Measurements from ENCODE around the gene AMPD3.

DNA sequence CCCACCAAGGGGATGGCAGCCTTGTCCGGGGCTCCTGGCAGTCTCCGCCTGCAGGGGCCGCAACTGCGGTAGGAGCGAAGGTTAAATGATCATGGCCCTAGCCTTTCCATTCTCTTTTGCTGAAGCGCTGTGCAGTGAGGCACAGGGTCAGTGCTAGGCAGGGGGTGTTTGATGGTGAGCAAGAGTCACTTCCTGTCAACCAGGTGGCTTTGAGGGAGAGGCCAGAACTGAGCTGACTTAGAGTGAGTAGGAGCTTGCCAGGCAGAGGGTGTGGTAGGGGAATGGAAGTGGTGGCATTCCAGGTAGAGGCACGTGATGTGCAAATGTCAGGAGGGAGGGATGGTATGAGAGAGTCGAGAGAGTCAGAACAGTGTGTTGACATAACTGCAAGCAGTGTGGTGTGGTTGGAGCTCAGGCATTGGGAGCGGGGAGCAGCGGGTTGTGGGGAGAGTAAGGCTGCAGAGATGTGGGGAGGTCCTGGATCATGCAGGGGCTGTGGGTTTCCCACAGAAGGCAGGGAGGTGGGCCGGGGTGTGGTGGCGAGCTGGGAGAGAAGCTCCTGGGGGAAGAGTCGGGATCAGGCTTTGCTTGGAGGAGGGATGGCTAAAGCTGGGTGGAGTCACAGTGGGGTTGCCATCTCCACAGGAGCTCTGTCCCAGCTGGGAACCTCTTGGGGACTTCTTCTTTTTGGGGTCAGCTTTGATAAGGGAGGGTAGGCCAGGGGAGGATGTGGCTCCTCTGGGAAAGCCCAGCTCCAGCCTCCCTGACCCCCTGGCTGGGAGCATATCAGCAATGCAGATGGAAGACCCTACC, 33.3 kb downstream of the AMPD3 start:
- TF ChIP-seq, protein P1, sequence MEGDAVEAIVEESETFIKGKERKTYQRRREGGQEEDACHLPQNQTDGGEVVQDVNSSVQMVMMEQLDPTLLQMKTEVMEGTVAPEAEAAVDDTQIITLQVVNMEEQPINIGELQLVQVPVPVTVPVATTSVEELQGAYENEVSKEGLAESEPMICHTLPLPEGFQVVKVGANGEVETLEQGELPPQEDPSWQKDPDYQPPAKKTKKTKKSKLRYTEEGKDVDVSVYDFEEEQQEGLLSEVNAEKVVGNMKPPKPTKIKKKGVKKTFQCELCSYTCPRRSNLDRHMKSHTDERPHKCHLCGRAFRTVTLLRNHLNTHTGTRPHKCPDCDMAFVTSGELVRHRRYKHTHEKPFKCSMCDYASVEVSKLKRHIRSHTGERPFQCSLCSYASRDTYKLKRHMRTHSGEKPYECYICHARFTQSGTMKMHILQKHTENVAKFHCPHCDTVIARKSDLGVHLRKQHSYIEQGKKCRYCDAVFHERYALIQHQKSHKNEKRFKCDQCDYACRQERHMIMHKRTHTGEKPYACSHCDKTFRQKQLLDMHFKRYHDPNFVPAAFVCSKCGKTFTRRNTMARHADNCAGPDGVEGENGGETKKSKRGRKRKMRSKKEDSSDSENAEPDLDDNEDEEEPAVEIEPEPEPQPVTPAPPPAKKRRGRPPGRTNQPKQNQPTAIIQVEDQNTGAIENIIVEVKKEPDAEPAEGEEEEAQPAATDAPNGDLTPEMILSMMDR (IDR thresholded peaks at IDR 0.05 in 4 of 5, conservative IDR thresholded peaks at IDR 0.05 in 1 of 5), result no peak
- TF ChIP-seq POLR2A (IDR thresholded peaks at IDR 0.05), result no peak
